ENCODE results near the gene OMP. TPM values are rescaled to one million over a fixed set of nuclear protein-coding genes. Genes with fewer than 3 reads are reported as not detected.
A peak's percentile ranks its signal among the peaks of the same experiment; 100 is the strongest.

Gene OMP
- polyA plus RNA-seq, 10 donors, result not detected

- no peak for DNase-seq
Observed at GRCh38 chr11:77139201-77139600, 36.6 kb downstream of the OMP start.

GRCh38 chr11:77140231-77140851, 37.7 kb downstream of the OMP start:
- peak in 1 of 3 donors; percentile 74 for DNase-seq

GRCh38 chr11:77141034-77141433, 38.4 kb downstream of the OMP start:
- no peak for DNase-seq

- no peak for DNase-seq
Observed at GRCh38 chr11:77141475-77141874, 38.8 kb downstream of the OMP start.

GRCh38 chr11:77142091-77142975, 39.7 kb downstream of the OMP start:
- DNase-seq, result no peak

GRCh38 chr11:77143405-77144020, 40.9 kb downstream of the OMP start:
- no peak for DNase-seq

- no peak for DNase-seq
Observed at GRCh38 chr11:77144196-77144856, 41.7 kb downstream of the OMP start.

- no peak for DNase-seq
Observed at GRCh38 chr11:77144857-77145428, 42.3 kb downstream of the OMP start.

- no peak for DNase-seq
Observed at GRCh38 chr11:77146261-77147035, 43.8 kb downstream of the OMP start.

- DNase-seq, result no peak
Observed at GRCh38 chr11:77147036-77147315, 44.3 kb downstream of the OMP start.

GRCh38 chr11:77147668-77148321, 45.2 kb downstream of the OMP start:
- DNase-seq, result no peak

- no peak for DNase-seq
Observed at GRCh38 chr11:77148963-77149715, 46.5 kb downstream of the OMP start.

- DNase-seq, result no peak
Observed at GRCh38 chr11:77149716-77150392, 47.2 kb downstream of the OMP start.

- no peak for DNase-seq
Observed at GRCh38 chr11:77150836-77151235, 48.2 kb downstream of the OMP start.

GRCh38 chr11:77151804-77152509, 49.3 kb downstream of the OMP start:
- no peak for DNase-seq

GRCh38 chr11:77152846-77153245, 50.2 kb downstream of the OMP start:
- DNase-seq, result peak in 1 of 3 donors; percentile 56
